T-helper 1 cell treated with Interleukin-12 subunit alpha and Interleukin-12 subunit beta and Interleukin-4 antibody, amounts not matched to agents 30 ng/mL and 1 ng/mL, for 36 hours (primary cell): ENCODE results near the gene KLHDC2. TPM values are rescaled to one million over a fixed set of nuclear protein-coding genes. Genes with fewer than 3 reads are reported as not detected.
"Not testable (repeated sequence)": the region's sequence is repeated elsewhere in the genome, so short reads cannot be mapped to it uniquely, and the experiment has no call there.

Experiments used
- intact Hi-C: fragments of 100-400 bp; cut with micrococcal nuclease; formaldehyde crosslinking; loops from one replicate; pipeline ENCODE4 v1.15.1; 2024
- total RNA-seq: library from RNA; stranded (reverse); gene quantifications from 2 replicates; pipeline ENCODE4 v1.2.3, GENCODE V29; 2022

The KLHDC2 gene
- total RNA-seq, result 27.9 and 31.6 TPM in 2 replicates

GRCh38 chr14:49767571-49768300 is at the start of gene KLHDC2:
TSS of gene KLHDC2 (plus strand) at chr14:49768153. CDS start at chr14:49768469, 316 bp downstream.
- intact Hi-C loops, result loop anchor here (1.0 to 10.0 kb wide), 17 partner anchors 74 to 1093 kb away; partner anchors contain the start of genes DMAC2L, KLHDC1, L2HGDH and LRR1

GRCh38 chr14:49720744-49721143 is 47.2 kb upstream of the KLHDC2 start:
- intact Hi-C loops, result no loop called here

DNA sequence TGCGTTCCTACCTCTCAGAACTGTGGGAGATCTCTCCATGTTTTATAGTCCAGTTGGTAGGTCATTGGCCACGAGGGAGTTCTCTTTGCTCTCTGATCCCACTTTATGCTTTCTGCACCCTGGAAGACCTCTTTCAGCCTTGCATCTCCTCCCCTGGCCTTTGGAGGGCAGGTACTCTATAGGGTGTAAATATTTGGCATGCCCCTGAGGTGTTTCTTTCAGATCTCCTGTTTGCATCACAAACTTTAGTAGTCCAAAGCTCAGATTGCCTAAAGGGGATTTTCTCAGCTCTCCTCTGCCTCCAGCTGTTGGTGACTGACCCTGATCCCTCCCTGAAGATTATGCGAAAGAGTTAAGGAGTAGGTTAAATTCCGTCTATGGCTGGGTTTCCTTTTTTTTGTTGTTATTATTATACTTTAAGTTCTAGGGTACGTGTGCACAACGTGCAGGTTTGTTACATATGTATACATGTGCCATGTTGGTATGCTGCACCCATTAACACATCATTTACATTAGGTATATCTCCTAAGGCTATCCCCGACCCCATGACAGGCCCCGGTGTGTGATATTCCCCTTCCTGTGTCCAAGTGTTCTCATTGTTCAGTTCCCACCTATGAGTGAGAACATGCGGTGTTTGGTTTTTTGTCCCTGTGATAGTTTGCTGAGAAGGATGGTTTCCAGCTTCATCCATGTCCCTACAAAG is 46.1 kb upstream of the KLHDC2 start:
- intact Hi-C loops, result not testable (repeated sequence)

GRCh38 chr14:49727171-49727570 is 40.8 kb upstream of the KLHDC2 start:
- intact Hi-C loops, result no loop called here

GRCh38 chr14:49732896-49733295 is 35.1 kb upstream of the KLHDC2 start:
- intact Hi-C loops, result no loop called here

- intact Hi-C loops, result no loop called here
These were observed 34.1 kb upstream of the KLHDC2 start for GRCh38 chr14:49733836-49734235.

DNA sequence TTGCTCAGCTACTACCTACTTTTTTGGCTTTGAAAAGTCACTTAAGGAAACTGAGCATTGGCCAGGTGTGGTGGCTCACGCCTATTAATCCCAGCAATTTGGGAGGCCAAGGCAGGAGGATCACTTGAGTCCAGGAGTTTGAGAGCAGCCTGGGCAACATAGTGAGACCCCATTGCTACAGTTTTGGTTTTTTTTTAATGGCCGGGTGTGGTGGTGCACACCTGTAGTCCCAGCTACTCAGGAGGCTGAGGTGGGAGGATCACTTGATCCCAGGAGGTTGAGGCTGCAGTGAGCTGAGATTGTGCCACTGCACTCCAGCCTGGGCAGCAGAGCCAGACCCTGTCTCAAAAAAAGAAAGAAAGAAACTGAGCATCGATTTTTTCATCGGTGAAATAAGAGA is 32.3 kb upstream of the KLHDC2 start:
- intact Hi-C loops, result not testable (repeated sequence)

DNA sequence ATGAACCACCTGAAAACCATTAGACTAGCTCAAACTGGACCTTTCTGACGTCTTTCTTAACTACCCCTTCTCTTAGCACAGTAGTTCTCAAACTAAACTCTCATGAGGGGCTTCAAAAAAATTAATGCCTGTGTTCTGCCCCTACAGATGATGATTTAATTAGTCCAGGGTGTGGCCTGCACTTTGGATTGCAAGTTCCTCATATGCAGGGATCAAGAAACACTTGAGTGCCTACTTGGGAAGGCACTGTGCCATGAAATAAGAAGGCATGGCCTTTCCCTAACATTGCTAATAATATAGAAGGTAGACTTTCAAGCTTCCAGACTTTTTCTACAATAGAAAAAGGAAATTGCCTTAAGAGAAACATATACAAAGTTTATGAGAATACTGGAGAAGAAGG is 22.8 kb upstream of the KLHDC2 start:
- intact Hi-C loops, result no loop called here

DNA sequence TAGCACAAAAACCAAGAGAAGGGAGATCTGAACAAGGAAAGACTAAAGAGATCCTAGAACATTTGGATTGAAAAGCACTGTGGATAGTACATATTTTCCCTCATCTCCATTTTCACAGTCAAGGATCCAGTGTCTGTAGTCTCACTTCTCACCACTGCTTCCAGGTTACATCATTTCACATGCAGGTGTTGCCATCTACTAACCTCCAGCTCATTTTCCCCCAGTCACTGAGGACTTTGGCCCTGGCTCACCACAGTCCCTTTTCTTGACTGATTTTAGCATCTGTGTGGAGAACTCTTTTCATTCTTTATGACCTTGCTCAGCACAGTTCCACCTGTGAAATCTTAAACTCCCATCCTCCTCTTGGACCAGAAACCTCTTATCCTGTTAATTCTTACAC is 21.5 kb upstream of the KLHDC2 start:
- intact Hi-C loops, result not testable (repeated sequence)

- intact Hi-C loops, result no loop called here
These were observed 13.3 kb upstream of the KLHDC2 start for GRCh38 chr14:49754570-49755097.

GRCh38 chr14:49755378-49755777 is 12.6 kb upstream of the KLHDC2 start:
- intact Hi-C loops, result no loop called here

GRCh38 chr14:49761839-49762551 is 6.0 kb upstream of the KLHDC2 start:
- intact Hi-C loops, result loop anchor here (10.0 kb wide), 1 partner anchor 1063 kb away; no protein-coding TSS in a partner anchor

DNA sequence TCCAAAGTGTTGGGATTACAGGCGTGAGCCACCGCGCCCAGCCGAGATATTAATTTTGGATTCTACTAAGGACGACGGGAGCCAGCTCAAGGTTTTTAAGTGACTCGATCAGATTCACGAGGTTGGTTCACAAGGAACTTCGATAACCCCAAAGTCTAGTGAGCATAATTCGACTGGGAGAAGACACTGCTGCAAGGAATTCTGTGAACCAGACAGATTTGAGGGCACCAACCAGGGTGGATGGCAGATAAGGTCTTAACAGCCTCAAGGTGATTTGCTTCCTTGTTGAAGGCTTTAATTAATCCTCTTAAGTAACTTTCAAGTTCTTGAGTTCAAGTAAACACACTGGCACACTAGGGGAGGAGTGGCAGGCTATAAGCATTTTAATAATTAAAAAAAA is 1.1 kb upstream of the KLHDC2 start:
- intact Hi-C loops, result loop anchor here (1.0 to 10.0 kb wide), 13 partner anchors 74 to 1094 kb away; partner anchors contain the start of genes DMAC2L, KLHDC1, L2HGDH and LRR1

- intact Hi-C loops, result loop anchor here (1.0 to 10.0 kb wide), 13 partner anchors 74 to 1094 kb away; partner anchors contain the start of genes DMAC2L, KLHDC1, L2HGDH and LRR1
These were observed 733 bp upstream of the KLHDC2 start for GRCh38 chr14:49767270-49767570.

GRCh38 chr14:49768301-49769121 is 558 bp downstream of the KLHDC2 start:
- intact Hi-C loops, result loop anchor here (1.0 to 10.0 kb wide), 9 partner anchors 84 to 1056 kb away; partner anchors contain the start of genes MAP4K5, NEMF, RPS29 and SOS2

GRCh38 chr14:49769171-49769570 is 1.2 kb downstream of the KLHDC2 start:
- intact Hi-C loops, result loop anchor here (2.0 to 10.0 kb wide), 7 partner anchors 84 to 1056 kb away; partner anchors contain the start of genes MAP4K5, NEMF and SOS2

- intact Hi-C loops, result loop anchor here (2.0 to 10.0 kb wide), 8 partner anchors 65 to 1055 kb away; partner anchors contain the start of genes MAP4K5, NEMF and SOS2
These were observed 1.7 kb downstream of the KLHDC2 start for GRCh38 chr14:49769581-49770211.

DNA sequence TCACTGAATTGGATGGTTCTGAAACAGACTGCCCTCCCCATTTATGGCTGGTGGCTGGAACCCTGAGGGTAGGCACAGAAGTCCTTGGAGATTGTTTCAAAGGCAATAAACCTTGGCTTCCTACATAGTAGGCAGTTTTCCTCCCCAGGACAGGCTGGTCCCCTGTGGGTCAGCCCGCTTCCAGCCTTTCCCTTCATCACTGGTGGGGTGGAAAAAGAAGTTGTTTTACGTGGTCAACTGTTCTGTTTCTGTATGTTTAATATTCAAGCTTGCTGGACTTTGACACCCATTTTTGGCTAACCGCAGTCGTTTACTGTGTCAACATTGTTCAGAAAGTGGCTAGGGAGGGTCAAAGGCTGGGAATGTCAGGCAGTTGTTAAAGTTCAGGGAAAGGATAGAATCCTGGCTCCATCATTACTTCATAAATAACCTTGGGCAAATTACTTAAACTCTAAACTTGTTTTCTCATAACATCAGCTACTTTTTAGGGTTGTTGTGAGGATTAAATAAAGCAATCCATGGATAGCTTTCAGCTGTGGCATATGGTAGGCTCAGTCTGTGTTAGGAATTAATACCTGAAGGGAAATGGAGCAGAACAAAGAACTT is 2.4 kb downstream of the KLHDC2 start:
- intact Hi-C loops, result loop anchor here (10.0 kb wide), 1 partner anchor 64 kb away; no protein-coding TSS in a partner anchor

- intact Hi-C loops, result loop anchor here (10.0 kb wide), 1 partner anchor 63 kb away; no protein-coding TSS in a partner anchor
These were observed 3.7 kb downstream of the KLHDC2 start for GRCh38 chr14:49771691-49772090.
